OCI-LY7 (cell line): ENCODE results near the gene APCDD1L. TPM values are rescaled to one million over a fixed set of nuclear protein-coding genes. Genes with fewer than 3 reads are reported as not detected.

Experiments
- BruUV-seq: library from RNA; stranded (reverse); fragments of 400-500 nt; replicated peaks from 2 replicates; lab custom pipeline; 2021; lab: Mats Ljungman, UMichigan
- CTCF ChIA-PET: fragments of 300-600 bp; sonication (Branson Sonifier 250); formaldehyde crosslinking; loops from one replicate; lab custom pipeline; 2022; ENCODE audit warnings: antibody characterized with exemption; ENCODE audit not compliant: unreplicated experiment; lab: Charles Lee
- POLR2A ChIA-PET: fragments of 300-600 bp; sonication (Branson Sonifier 250); formaldehyde crosslinking; loops from one replicate; lab custom pipeline; 2022; ENCODE audit warnings: antibody characterized with exemption; lab: Charles Lee
- DNase-seq: peaks from one replicate; pipeline ENCODE4 v3.0.0-alpha.2; 2015; ENCODE audit warnings: low spot score
- H2AFZ ChIP-seq: fragments of 200-600 bp; sonication (generic), shearing (Covaris generic); 2 replicates; pipeline ENCODE4 v1.6.1; 2014; ENCODE audit warnings: mild to moderate bottlenecking, antibody characterized with exemption, low read length, moderate library complexity
- H3K27ac ChIP-seq: fragments of 200-600 bp; sonication (generic); 2 replicates; pipeline ENCODE4 v1.5.1; 2014; ENCODE audit warnings: mixed run types, low read depth, mild to moderate bottlenecking, moderate library complexity, low read length, inconsistent platforms; ENCODE audit not compliant: poor library complexity, severe bottlenecking
- H3K36me3 ChIP-seq: fragments of 200-600 bp; sonication (generic); 2 replicates; pipeline ENCODE4 v1.6.1; 2014; ENCODE audit warnings: mild to moderate bottlenecking, antibody characterized with exemption, low read length, moderate library complexity, mixed read lengths; ENCODE audit not compliant: insufficient read depth
- H3K4me1 ChIP-seq: fragments of 200-600 bp; sonication (generic); 2 replicates; pipeline ENCODE4 v1.5.1; 2014; ENCODE audit warnings: mild to moderate bottlenecking, low read length; ENCODE audit not compliant: insufficient read depth, poor library complexity, severe bottlenecking
- H3K4me2 ChIP-seq: fragments of 200-600 bp; sonication (generic); 2 replicates; pipeline ENCODE4 v1.6.1; 2014; ENCODE audit warnings: mild to moderate bottlenecking, low read length
- H3K4me3 ChIP-seq: fragments of 200-600 bp; sonication (generic); 2 replicates; pipeline ENCODE4 v1.5.1; 2014; ENCODE audit warnings: mild to moderate bottlenecking, low read depth, low read length; ENCODE audit not compliant: poor library complexity, severe bottlenecking
- H3K79me2 ChIP-seq: fragments of 200-600 bp; sonication (generic); 2 replicates; pipeline ENCODE4 v1.6.1; 2016; ENCODE audit warnings: low read depth, mild to moderate bottlenecking, low read length, moderate library complexity, mixed read lengths; ENCODE audit not compliant: insufficient read depth
- H3K9me2 ChIP-seq: fragments of 200-600 bp; sonication (generic); 2 replicates; pipeline ENCODE4 v1.6.1; 2016; ENCODE audit warnings: mild to moderate bottlenecking, low read length, mixed read lengths; ENCODE audit not compliant: insufficient read depth
- H3K9me3 ChIP-seq: fragments of 200-600 bp; sonication (generic); 2 replicates; pipeline ENCODE4 v1.6.1; 2014; ENCODE audit warnings: mild to moderate bottlenecking, mixed run types, low read length, mixed read lengths
- H4K20me1 ChIP-seq: fragments of 200-600 bp; sonication (generic); 2 replicates; pipeline ENCODE4 v1.6.1; 2014; ENCODE audit warnings: mild to moderate bottlenecking, antibody characterized with exemption, low read length, moderate library complexity, mixed read lengths; ENCODE audit not compliant: insufficient read depth
- CTCF ChIP-seq: fragments of 200-600 bp; sonication (generic); conservative IDR thresholded peaks from 2 replicates; pipeline ENCODE4 v1.5.1; 2014; ENCODE audit warnings: mild to moderate bottlenecking, antibody characterized with exemption, low read length, moderate library complexity, mixed read lengths
- EZH2phosphoT487 ChIP-seq: fragments of 200-600 bp; sonication (generic); IDR thresholded peaks from 2 replicates; pipeline ENCODE4 v1.6.1; 2018; ENCODE audit warnings: low read depth, borderline replicate concordance, mild to moderate bottlenecking, mixed run types, antibody characterized with exemption, low read length, moderate library complexity, mixed read lengths
- intact Hi-C: fragments of 100-400 bp; cut with micrococcal nuclease; formaldehyde crosslinking; loops from one replicate; pipeline ENCODE4 v1.10.0; 2022; ENCODE audit not compliant: unreplicated experiment
- total RNA-seq, 2 experiments: library from RNA; depleted of rRNA in 1 of 2; stranded (reverse); fragments of >200 nt in 1 of 2; shearing (Covaris generic) in 1 of 2; gene quantifications; 2 replicates each; pipeline ENCODE4 v1.2.3, GENCODE V29; 2014 to 2022

The APCDD1L gene
- total RNA-seq, 2 experiments from 2014 or later: not detected

GRCh38 chr20:58555078-58555765 is 40.0 kb upstream of the APCDD1L start:
- no TSS peak for BruUV-seq
- DNase-seq: no peak

GRCh38 chr20:58554541-58554940 is 39.3 kb upstream of the APCDD1L start:
- ChIA-PET CTCF (no interaction called here), POLR2A (no interaction called here)
- Histone ChIP-seq H4K20me1 (no peaks in the 10 kb centered on the region), H3K36me3 (no peaks in the 10 kb centered on the region), H3K9me2 (no peaks in the 10 kb centered on the region), H3K79me2 (no peaks in the 10 kb centered on the region), H3K9me3 (no peaks in the 10 kb centered on the region), H3K27ac (no peak overlapping the region), H2AFZ (no peak overlapping the region), H3K4me1 (no peaks in the 10 kb centered on the region), H3K4me2 (no peak overlapping the region), H3K4me3 (no peak overlapping the region)
- TF ChIP-seq EZH2phosphoT487 (no peak), CTCF (no peak)
- DNase-seq: no peak
- BruUV-seq: no TSS peak
- intact Hi-C loops: no loop called here

More at GRCh38 chr20:58555078-58555765, 40.0 kb upstream of the APCDD1L start:
- Histone ChIP-seq H3K4me1 (no peaks in the 10 kb centered on the region), H3K9me3 (no peaks in the 10 kb centered on the region), H2AFZ (no peak overlapping the region), H3K36me3 (no peaks in the 10 kb centered on the region), H3K9me2 (no peaks in the 10 kb centered on the region), H4K20me1 (no peaks in the 10 kb centered on the region), H3K27ac (no peak overlapping the region), H3K4me3 (no peak overlapping the region), H3K4me2 (no peak overlapping the region), H3K79me2 (no peaks in the 10 kb centered on the region)
- POLR2A ChIA-PET: no interaction called here
- no peak for TF ChIP-seq EZH2phosphoT487
- TF ChIP-seq CTCF: no peak
- CTCF ChIA-PET: no interaction called here
- intact Hi-C loops: no loop called here

GRCh38 chr20:58553841-58554240 is 38.6 kb upstream of the APCDD1L start:
- no peak overlapping the region for H2AFZ ChIP-seq
- TF ChIP-seq EZH2phosphoT487 (no peak), CTCF (no peak)
- no peaks in the 10 kb centered on the region for H3K4me1 ChIP-seq
- ChIA-PET CTCF (no interaction called here), POLR2A (no interaction called here)
- H3K9me3 ChIP-seq: no peaks in the 10 kb centered on the region
- no peaks in the 10 kb centered on the region for H3K36me3 ChIP-seq
- no peak overlapping the region for H3K27ac ChIP-seq
- H3K9me2 ChIP-seq: no peaks in the 10 kb centered on the region
- H3K79me2 ChIP-seq: no peaks in the 10 kb centered on the region
- BruUV-seq: no TSS peak
- H3K4me2 ChIP-seq: no peak overlapping the region
- intact Hi-C loops: no loop called here
- H3K4me3 ChIP-seq: no peak overlapping the region
- no peak for DNase-seq
- H4K20me1 ChIP-seq: no peaks in the 10 kb centered on the region
